Ovary (tissue), 9 donors: ENCODE results near the gene RUFY4. TPM values are rescaled to one million over a fixed set of nuclear protein-coding genes. Genes with fewer than 3 reads are reported as not detected.

Experiments
- DNase-seq, 5 donors: peaks; one replicate each; pipeline ENCODE4 v3.0.0-alpha.2; 2019 to 2020
- H3K27ac ChIP-seq, 2 donors: fragments of 200-600 bp; one replicate each; pipeline versions ENCODE4 v1.5.1 to v1.8.0; 2019 to 2022
- H3K27me3 ChIP-seq: fragments of 200-600 bp; one replicate; pipeline ENCODE4 v1.8.0; 2022
- H3K36me3 ChIP-seq: fragments of 200-600 bp; sonication (generic); one replicate; pipeline ENCODE4 v1.5.1; 2019
- H3K4me1 ChIP-seq: one replicate; pipeline ENCODE4 v1.8.1; 2013; ENCODE audit warnings: mild to moderate bottlenecking, moderate library complexity; ENCODE audit not compliant: insufficient read depth
- H3K4me3 ChIP-seq: fragments of 200-600 bp; sonication (generic); one replicate; pipeline ENCODE4 v1.5.1; 2017
- H3K9me3 ChIP-seq, 2 donors: fragments of 200-600 bp in 1 of 2; sonication (generic) in 1 of 2; one replicate each; pipeline versions ENCODE4 v1.5.1 to v1.8.1; 2013 to 2019; ENCODE audit warnings: mild to moderate bottlenecking in 1 of 2, moderate library complexity in 1 of 2
- EP300 ChIP-seq: sonication (generic); formaldehyde crosslinking; IDR thresholded peaks from one replicate; pipeline ENCODE4 v1.6.1; 2017; ENCODE audit warnings: antibody characterized with exemption
- POLR2A ChIP-seq: fragments of 450-650 bp; IDR thresholded peaks from one replicate; pipeline ENCODE4 v1.6.1; 2017; ENCODE audit warnings: antibody characterized with exemption, mild to moderate bottlenecking, moderate library complexity
- WGBS, 3 donors: extraction: QIAGEN DNeasy Blood & Tissue Kit in 1 of 3; methylation state at CpG; one replicate each; pipeline versions ENCODE4 v1.1.5 to v1.1.7; 2013 to 2017; 5-methylcytosine and 5-hydroxymethylcytosine counted together
- intact Hi-C, 4 donors: fragments of 100-400 bp; cut with DNase I; formaldehyde crosslinking; loops; one replicate each; pipeline versions ENCODE4 v1.11.0 to v1.15.1; 2022 to 2023
- polyA plus RNA-seq, 2 donors: library from polyadenylated mRNA; stranded (reverse); fragments of 200-250 nt in 1 of 2; fragments of 350-450 nt in 1 of 2; fragmentation: Illumina TruSeq in 1 of 2; extraction: RNeasy Lipid Tissue Mini Kit (QIAGEN cat#74804) in 1 of 2; gene quantifications; one replicate each; pipeline ENCODE4 v1.2.3, GENCODE V29; 2013 to 2014
- total RNA-seq, 7 donors: library from RNA; depleted of rRNA in 2 of 7; stranded (reverse); fragments of >200 nt in 2 of 7; fragmentation: NEBNext Ultra II Directional in 3 of 7; extraction: Animal tissue kit (Norgen Biotek cat#: 25700) in 3 of 7; gene quantifications; one replicate each; pipeline versions ENCODE4 v1.1.0 to v1.2.4, GENCODE V29; 2016 to 2023
- TF ChIP-seq, protein P1 (sequence below), 3 donors: fragments of 450-650 bp in 2 of 3; fragments of 200-600 bp in 1 of 3; IDR thresholded peaks; one replicate each; pipeline versions ENCODE4 v1.5.1 to v1.8.0; 2016 to 2022; ENCODE audit warnings: antibody characterized with exemption in 3 of 3, mild to moderate bottlenecking in 1 of 3
- donor health status: DM: no; HTN: no; CAD: no; lungs with moderate emphysema.
- donor health status: DM: no; HTN: no; CAD: no.
- donor health status: Bipolar disorder and iron deficiency.
- donor health status: DM: yes; HTN: yes; CAD: no.
- donor health status: DM: no; HTN: no; CAD: no.
- donor health status: DM: yes; HTN: yes; CAD: no.

RUFY4 gene
- total and polyA plus RNA-seq, 9 donors = 0.10 to 0.97 (median 0.57) TPM; not detected in 4

DNA sequence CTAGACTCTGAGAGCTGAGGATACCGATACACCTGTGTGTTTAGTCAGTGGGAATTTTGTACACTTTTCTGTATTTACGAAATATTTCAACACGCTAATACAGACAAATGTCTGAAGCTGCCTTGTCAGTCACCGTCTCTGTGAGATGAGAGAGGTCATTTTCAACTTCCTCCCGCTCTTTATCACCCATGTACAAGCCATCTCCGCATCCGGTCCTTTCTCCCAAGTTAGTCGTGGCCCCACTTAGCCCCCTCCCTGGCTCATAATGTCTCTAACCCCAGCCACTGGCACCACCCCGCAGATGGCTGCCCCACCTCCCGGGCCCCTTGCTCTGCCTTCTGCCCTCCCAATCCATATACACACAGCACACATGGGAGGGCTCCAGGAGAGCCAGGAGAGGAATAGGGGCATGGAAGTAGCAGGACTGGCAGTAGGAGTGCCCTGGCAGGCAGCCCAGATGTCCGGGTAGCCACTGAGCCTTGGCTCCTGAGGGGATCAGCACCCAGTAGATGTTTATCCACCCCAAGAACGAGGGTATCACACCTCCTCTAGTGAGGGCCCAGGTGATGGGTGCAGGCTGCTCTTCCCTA lies 2.0 kb upstream of the RUFY4 start:
- intact Hi-C loops = loop anchor here in 3 of 4 donors (10.0 kb wide), 2 partner anchors 282 to 932 kb away; no protein-coding TSS in a partner anchor
- H3K27ac ChIP-seq = no peak overlapping the region
- no peak for DNase-seq
- no peaks in the 10 kb centered on the region for H3K9me3 ChIP-seq
- TF ChIP-seq POLR2A = no peak
- no peak for TF ChIP-seq EP300
- TF ChIP-seq, protein P1, sequence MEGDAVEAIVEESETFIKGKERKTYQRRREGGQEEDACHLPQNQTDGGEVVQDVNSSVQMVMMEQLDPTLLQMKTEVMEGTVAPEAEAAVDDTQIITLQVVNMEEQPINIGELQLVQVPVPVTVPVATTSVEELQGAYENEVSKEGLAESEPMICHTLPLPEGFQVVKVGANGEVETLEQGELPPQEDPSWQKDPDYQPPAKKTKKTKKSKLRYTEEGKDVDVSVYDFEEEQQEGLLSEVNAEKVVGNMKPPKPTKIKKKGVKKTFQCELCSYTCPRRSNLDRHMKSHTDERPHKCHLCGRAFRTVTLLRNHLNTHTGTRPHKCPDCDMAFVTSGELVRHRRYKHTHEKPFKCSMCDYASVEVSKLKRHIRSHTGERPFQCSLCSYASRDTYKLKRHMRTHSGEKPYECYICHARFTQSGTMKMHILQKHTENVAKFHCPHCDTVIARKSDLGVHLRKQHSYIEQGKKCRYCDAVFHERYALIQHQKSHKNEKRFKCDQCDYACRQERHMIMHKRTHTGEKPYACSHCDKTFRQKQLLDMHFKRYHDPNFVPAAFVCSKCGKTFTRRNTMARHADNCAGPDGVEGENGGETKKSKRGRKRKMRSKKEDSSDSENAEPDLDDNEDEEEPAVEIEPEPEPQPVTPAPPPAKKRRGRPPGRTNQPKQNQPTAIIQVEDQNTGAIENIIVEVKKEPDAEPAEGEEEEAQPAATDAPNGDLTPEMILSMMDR (IDR thresholded peaks at IDR 0.05) = no peak
- H3K4me3 ChIP-seq = no peak overlapping the region
- H3K27me3 ChIP-seq = no peaks in the 10 kb centered on the region
- WGBS, 3 donors = 66 to 75% (median 72%) methylated on average over 12 of the region's 12 CpGs
- H3K36me3 ChIP-seq = no peaks in the 10 kb centered on the region
- peaks cover 2% of the 10 kb centered on the region for H3K4me1 ChIP-seq

DNA sequence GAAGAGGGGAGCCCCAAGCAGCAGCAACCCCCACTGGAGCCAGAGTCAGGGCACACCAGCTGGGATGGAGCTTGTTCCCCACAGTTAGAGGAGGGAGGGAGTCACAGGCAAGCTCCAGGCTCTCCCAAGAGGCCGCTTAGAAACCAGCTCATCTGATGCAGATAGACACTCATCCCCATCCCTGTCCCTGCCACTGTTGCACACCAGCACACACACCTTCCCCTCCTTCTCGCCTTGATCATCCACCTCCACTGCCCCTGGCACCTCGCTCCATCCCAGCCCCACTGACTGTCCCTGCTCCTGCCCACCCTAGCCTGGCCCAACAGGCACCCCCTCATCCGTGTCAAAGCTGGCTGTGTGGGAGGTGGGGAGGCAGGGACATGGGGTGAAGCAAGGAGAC lies 1.5 kb upstream of the RUFY4 start:
- WGBS, 3 donors = 59 to 67% (median 66%) methylated on average over 4 of the region's 4 CpGs
- intact Hi-C loops = loop anchor here in 3 of 4 donors (10.0 kb wide), 2 partner anchors 283 to 933 kb away; no protein-coding TSS in a partner anchor
- TF ChIP-seq POLR2A (no peak), EP300 (no peak)
- TF ChIP-seq, protein P1 (IDR thresholded peaks at IDR 0.05) = no peak
- Histone ChIP-seq H3K27me3 (no peaks in the 10 kb centered on the region), H3K4me1 (peaks cover 2% of the 10 kb centered on the region), H3K36me3 (no peaks in the 10 kb centered on the region), H3K9me3 (no peaks in the 10 kb centered on the region), H3K4me3 (no peak overlapping the region), H3K27ac (no peak overlapping the region)
- DNase-seq = no peak

DNA sequence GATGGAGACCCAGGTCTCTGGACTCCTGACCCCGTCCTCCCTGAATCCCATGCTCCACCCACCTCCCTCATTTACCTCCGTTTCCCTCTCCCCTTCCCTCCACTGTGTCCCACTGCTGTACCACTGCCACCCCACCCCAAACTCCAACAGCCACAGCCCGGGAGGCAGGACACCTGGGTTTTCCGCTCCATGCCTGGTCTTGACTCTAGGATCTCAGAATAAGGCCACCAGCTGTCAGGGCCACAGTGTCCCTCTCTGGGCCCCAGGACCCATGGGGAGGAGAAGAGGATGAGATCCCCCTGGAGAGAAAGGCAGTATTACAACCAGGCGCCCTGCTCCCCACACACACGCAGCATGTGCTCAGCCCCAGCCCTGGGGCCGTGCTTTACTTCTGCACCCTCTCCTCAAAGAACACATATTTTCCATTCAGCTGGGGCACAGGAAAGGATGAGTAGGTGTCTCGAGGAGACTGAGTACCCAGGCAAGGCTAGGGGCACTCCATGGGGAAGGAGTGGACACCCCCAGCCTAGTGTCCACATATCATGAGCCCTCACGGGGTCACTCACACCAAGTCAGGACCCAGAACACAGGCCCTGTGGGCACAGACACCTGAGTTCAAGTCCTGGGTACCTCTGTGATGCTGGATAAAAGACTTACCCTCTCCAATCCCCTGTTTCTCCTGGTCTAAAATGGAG lies 700 bp downstream of the RUFY4 start:
- Histone ChIP-seq H3K4me1 (peaks cover 2% of the 10 kb centered on the region), H3K27me3 (no peaks in the 10 kb centered on the region), H3K27ac (no peak overlapping the region), H3K4me3 (no peak overlapping the region), H3K36me3 (no peaks in the 10 kb centered on the region), H3K9me3 (no peaks in the 10 kb centered on the region)
- no peak for TF ChIP-seq POLR2A
- TF ChIP-seq, protein P1 (IDR thresholded peaks at IDR 0.05) = no peak
- no peak for TF ChIP-seq EP300
- WGBS, 3 donors = 71 to 87% (median 75%) methylated on average over 9 of the region's 9 CpGs
- intact Hi-C loops = loop anchor here (2.0 to 10.0 kb wide), 3 partner anchors 285 to 935 kb away; no protein-coding TSS in a partner anchor
- no peak for DNase-seq

DNA sequence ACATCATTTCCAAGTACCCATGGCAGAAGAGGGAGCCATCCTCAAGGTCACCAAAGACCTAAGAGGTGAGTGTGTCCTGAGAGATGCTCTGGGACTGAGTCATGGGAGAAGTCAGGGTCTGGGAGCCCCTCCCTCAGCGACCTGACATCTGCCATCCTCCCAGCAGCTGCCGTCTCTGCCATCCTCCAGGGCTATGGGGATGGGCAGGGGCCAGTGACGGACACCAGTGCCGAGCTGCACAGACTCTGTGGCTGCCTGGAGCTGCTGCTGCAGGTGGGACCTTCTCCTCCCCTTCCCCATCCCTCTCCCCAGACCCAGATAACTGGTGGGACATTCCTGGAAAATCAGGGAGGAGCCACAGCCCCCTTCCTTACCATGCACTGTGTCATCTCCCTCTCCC lies 1.5 kb downstream of the RUFY4 start:
- Histone ChIP-seq H3K27me3 (no peaks in the 10 kb centered on the region), H3K4me1 (peaks cover 2% of the 10 kb centered on the region), H3K9me3 (no peaks in the 10 kb centered on the region), H3K36me3 (no peaks in the 10 kb centered on the region), H3K27ac (no peak overlapping the region), H3K4me3 (no peak overlapping the region)
- no peak for DNase-seq
- intact Hi-C loops = no loop called here
- TF ChIP-seq, protein P1 (IDR thresholded peaks at IDR 0.05) = no peak
- no peak for TF ChIP-seq EP300
- TF ChIP-seq POLR2A = no peak
- WGBS, 3 donors = 73 to 84% (median 80%) methylated on average over 4 of the region's 4 CpGs
